ENCODE measurements around the gene PSMA6.
"Not testable (repeated sequence)": the region's sequence is repeated elsewhere in the genome, so short reads cannot be mapped to it uniquely, and the experiment has no call there.

DNA sequence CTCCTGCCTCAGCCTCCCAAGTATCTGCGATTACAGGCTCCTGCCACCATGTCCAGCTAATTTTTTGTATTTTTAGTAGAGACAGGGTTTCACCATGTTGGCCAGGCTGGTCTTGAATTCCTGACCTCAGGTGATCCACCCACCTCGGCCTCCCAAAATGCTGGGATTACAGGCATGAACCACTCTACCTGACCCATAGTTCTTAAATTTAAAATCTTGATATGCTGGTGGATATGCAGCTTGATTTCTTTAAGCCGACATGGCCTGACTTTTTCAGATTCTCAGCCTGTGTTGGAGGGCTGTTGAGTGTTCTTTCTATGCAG, 44.0 kb downstream of the PSMA6 start:
- not testable (repeated sequence) for TF ChIP-seq HDGF (IDR thresholded peaks at IDR 0.05; ENCODE audit: borderline replicate concordance); SP1 (IDR thresholded peaks at IDR 0.05)
